ENCODE measurements around the gene CHKB. TPM values are rescaled to one million over a fixed set of nuclear protein-coding genes. Genes with fewer than 3 reads are reported as not detected.

CHKB gene
- polyA plus RNA-seq, 1 experiment: 22.5 TPM

GRCh38 chr22:50585781-50586180, 3.1 kb upstream of the CHKB start:
- Histone ChIP-seq H3K27me3 (ENCODE audit: control insufficient read depth, insufficient read depth, low read length) (peaks cover 13% of the 10 kb centered on the region), H3K9me3 (ENCODE audit: control insufficient read depth, insufficient read depth, low read length) (no peaks in the 10 kb centered on the region), H3K27ac (ENCODE audit: low read depth, low read length) (no peak overlapping the region), H3K4me3 (ENCODE audit: low read depth, low read length) (no peak overlapping the region)
- CTCF ChIA-PET: interaction anchor here (1.5 kb wide), 1 partner anchor 23 kb away, joined by 8 read pairs; the partner anchor contains the start of gene SYCE3
- POLR2A ChIA-PET: no interaction called here
- no peak for TF ChIP-seq CTCF (IDR thresholded peaks at IDR 0.05; ENCODE audit: low read depth, low read length)
- no peak for DNase-seq (ENCODE audit: low read depth, low spot score)

- no peak overlapping the region for H3K27ac ChIP-seq (ENCODE audit: low read depth, low read length)
- ChIA-PET CTCF (interaction anchor here (0.8 to 1.5 kb wide), 2 partner anchors 22 to 36 kb away, joined by 3 to 8 read pairs; partner anchors contain the start of gene SYCE3), POLR2A (no interaction called here)
Observed at GRCh38 chr22:50585238-50585637, 2.6 kb upstream of the CHKB start.

GRCh38 chr22:50584106-50585096, 1.8 kb upstream of the CHKB start:
- Histone ChIP-seq H3K4me3 (ENCODE audit: low read depth, low read length) (no peak overlapping the region), H3K27ac (ENCODE audit: low read depth, low read length) (no peak overlapping the region), H3K9me3 (ENCODE audit: control insufficient read depth, insufficient read depth, low read length) (no peaks in the 10 kb centered on the region), H3K27me3 (ENCODE audit: control insufficient read depth, insufficient read depth, low read length) (peaks cover 7% of the 10 kb centered on the region)
- POLR2A ChIA-PET: interaction anchor here (0.6 kb wide), 1 partner anchor 14 kb away, joined by 4 read pairs; no protein-coding TSS in a partner anchor
- TF ChIP-seq CTCF (IDR thresholded peaks at IDR 0.05; ENCODE audit: low read depth, low read length): no peak
- no peak for DNase-seq (ENCODE audit: low read depth, low spot score)
- CTCF ChIA-PET: interaction anchor here (0.7 to 1.5 kb wide), 3 partner anchors 21 to 59 kb away, joined by 3 to 8 read pairs (median 3); partner anchors contain the start of genes SCO2 and SYCE3

More at GRCh38 chr22:50585238-50585637, 2.6 kb upstream of the CHKB start:
- no peak for TF ChIP-seq CTCF (IDR thresholded peaks at IDR 0.05; ENCODE audit: low read depth, low read length)
- H3K9me3 ChIP-seq (ENCODE audit: control insufficient read depth, insufficient read depth, low read length): no peaks in the 10 kb centered on the region
- no peak overlapping the region for H3K4me3 ChIP-seq (ENCODE audit: low read depth, low read length)
- DNase-seq (ENCODE audit: low read depth, low spot score): no peak
- H3K27me3 ChIP-seq (ENCODE audit: control insufficient read depth, insufficient read depth, low read length): peaks cover 13% of the 10 kb centered on the region

GRCh38 chr22:50583294-50583861, 729 bp upstream of the CHKB start:
- CTCF ChIA-PET: no interaction called here
- H3K27me3 ChIP-seq (ENCODE audit: control insufficient read depth, insufficient read depth, low read length): peaks cover 6% of the 10 kb centered on the region
- TF ChIP-seq CTCF (IDR thresholded peaks at IDR 0.05; ENCODE audit: low read depth, low read length): no peak

More at GRCh38 chr22:50583294-50583861, 729 bp upstream of the CHKB start:
- no peaks in the 10 kb centered on the region for H3K9me3 ChIP-seq (ENCODE audit: control insufficient read depth, insufficient read depth, low read length)
- peak overlapping the region; percentile 79 for H3K4me3 ChIP-seq (ENCODE audit: low read depth, low read length)
- H3K27ac ChIP-seq (ENCODE audit: low read depth, low read length): peak overlapping the region; percentile 21
- POLR2A ChIA-PET: interaction anchor here (0.6 to 1.6 kb wide), 2 partner anchors 19 to 76 kb away, joined by 3 to 11 read pairs; partner anchors contain the start of genes LMF2 and NCAPH2
- no peak for DNase-seq (ENCODE audit: low read depth, low spot score)

Data from AG04450 (cell line).